ENCODE results near the gene POMGNT1. TPM values are rescaled to one million over a fixed set of nuclear protein-coding genes. Genes with fewer than 3 reads are reported as not detected.

The POMGNT1 gene
- total and polyA plus RNA-seq, 2 of the 13 experiments (the other 11 are each of a cell fraction or from before 2014, with no cell fraction given): 33.9 to 46.8 TPM

DNA sequence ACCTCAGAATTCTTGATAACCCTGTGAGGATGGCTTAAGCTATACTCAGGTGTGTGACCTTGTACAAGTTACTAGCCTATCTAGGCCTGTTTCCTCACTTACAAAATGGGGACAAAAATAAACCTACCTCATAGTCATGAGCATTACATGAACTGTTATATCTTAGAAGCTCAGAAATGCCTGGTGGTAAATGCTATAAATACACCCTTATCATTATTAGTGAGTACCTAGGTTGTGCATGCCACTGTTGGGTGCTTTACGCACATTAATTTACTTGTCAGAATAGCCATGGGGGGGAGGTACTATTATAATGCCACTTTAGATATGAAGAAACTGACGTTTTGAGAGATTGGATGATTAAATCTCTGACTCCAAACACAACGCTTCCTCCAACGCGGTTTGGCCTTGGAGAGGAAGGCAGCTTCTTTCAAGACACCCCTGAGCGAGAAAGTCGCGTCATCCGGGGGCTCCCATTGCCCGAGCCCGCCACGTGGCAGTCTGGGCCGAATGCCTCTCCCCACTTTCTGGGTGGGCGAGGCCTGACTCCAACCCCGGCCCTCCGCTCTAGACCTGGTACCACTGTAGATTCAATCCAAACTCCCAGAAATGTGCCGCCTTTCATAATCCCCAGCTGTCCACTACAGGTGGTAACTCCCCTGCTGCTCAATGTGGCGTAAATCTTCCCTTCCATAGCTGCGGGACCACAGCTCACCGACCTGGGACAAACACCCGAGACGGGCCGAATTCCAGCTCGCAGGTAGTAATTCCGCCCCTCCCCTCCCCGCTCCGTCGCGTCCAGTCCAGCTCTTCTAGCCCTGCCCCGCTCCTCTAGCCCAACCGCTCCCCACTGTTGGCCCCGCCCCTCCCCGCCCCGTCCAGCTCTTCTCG is 48.6 kb upstream of the POMGNT1 start (continued):
- TF ChIP-seq MAFF (IDR thresholded peaks at IDR 0.05; ENCODE audit: low read depth, low read length) (no peak), HNRNPK (IDR thresholded peaks at IDR 0.05; ENCODE audit: low read depth, low read length, poor library complexity, severe bottlenecking) (no peak), E2F2 (CRISPR knock-in tag; IDR thresholded peaks at IDR 0.05; ENCODE audit: borderline replicate concordance) (no peak), HDAC2 (CRISPR knock-in tag; IDR thresholded peaks at IDR 0.05) (0 out of 2 replicates have a peak, but pooled peaks have one; percentile 10), ZNF101 (CRISPR knock-in tag; IDR thresholded peaks at IDR 0.05; ENCODE audit: borderline replicate concordance, low read depth) (no peak), RNF2 (conservative IDR thresholded peaks at IDR 0.05; ENCODE audit: low read depth) (peak; percentile 42; the same call in 1 of the 2 replicates), TFDP2 (CRISPR knock-in tag; IDR thresholded peaks at IDR 0.05) (no peak), GTF3A (CRISPR knock-in tag; conservative IDR thresholded peaks at IDR 0.05) (no peak), IRF1 (CRISPR knock-in tag; IDR thresholded peaks at IDR 0.05; ENCODE audit: low read depth) (no peak), ARID4A (CRISPR knock-in tag; IDR thresholded peaks at IDR 0.05; ENCODE audit: borderline replicate concordance) (no peak; the same call in 1 of the 2 replicates)
- TF ChIP-seq, protein P1, sequence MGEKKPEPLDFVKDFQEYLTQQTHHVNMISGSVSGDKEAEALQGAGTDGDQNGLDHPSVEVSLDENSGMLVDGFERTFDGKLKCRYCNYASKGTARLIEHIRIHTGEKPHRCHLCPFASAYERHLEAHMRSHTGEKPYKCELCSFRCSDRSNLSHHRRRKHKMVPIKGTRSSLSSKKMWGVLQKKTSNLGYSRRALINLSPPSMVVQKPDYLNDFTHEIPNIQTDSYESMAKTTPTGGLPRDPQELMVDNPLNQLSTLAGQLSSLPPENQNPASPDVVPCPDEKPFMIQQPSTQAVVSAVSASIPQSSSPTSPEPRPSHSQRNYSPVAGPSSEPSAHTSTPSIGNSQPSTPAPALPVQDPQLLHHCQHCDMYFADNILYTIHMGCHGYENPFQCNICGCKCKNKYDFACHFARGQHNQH (CRISPR knock-in tag; IDR thresholded peaks at IDR 0.05): peak; percentile 18; the same call in 1 of the 2 replicates
- TF ChIP-seq, protein P2, sequence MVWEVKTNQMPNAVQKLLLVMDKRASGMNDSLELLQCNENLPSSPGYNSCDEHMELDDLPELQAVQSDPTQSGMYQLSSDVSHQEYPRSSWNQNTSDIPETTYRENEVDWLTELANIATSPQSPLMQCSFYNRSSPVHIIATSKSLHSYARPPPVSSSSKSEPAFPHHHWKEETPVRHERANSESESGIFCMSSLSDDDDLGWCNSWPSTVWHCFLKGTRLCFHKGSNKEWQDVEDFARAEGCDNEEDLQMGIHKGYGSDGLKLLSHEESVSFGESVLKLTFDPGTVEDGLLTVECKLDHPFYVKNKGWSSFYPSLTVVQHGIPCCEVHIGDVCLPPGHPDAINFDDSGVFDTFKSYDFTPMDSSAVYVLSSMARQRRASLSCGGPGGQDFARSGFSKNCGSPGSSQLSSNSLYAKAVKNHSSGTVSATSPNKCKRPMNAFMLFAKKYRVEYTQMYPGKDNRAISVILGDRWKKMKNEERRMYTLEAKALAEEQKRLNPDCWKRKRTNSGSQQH (CRISPR knock-in tag; IDR thresholded peaks at IDR 0.05; ENCODE audit: low read depth): no peak
- TF ChIP-seq, protein P3, sequence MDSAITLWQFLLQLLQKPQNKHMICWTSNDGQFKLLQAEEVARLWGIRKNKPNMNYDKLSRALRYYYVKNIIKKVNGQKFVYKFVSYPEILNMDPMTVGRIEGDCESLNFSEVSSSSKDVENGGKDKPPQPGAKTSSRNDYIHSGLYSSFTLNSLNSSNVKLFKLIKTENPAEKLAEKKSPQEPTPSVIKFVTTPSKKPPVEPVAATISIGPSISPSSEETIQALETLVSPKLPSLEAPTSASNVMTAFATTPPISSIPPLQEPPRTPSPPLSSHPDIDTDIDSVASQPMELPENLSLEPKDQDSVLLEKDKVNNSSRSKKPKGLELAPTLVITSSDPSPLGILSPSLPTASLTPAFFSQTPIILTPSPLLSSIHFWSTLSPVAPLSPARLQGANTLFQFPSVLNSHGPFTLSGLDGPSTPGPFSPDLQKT (CRISPR knock-in tag; IDR thresholded peaks at IDR 0.05; ENCODE audit: borderline replicate concordance): no peak

All from HepG2 (cell line).